ENCODE measurements around the gene POR.

POR gene

DNA sequence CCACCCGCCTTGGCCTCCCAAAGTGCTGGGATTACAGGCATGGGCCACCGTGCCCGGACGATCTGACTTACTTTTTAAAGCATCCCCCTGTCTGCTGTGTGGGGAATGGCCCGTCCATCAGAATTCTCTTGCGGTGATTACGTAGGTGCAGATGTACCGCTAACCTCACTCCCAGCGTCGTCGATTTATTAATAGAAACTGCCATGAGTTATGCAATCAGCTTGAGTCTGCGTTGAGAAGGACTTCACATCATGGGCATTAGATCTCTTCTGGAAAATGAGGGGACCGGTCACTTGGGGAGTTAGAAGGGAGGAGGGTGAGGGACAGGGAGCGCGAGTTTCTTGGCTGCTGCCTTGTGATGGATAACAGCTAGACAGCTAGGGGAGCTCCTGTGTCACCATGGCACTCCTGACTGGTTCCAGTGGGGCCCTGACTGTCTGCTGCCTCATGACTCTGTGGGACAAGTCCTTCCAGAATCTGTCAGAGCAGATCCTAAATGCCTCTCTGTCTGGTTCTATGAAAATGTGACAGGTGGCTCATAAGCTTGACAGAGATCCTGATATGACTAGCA is 35.2 kb downstream of the POR start:
- no peak for DNase-seq (ENCODE audit: extremely low read depth in 1 of 2, low read depth in 1 of 2)

DNA sequence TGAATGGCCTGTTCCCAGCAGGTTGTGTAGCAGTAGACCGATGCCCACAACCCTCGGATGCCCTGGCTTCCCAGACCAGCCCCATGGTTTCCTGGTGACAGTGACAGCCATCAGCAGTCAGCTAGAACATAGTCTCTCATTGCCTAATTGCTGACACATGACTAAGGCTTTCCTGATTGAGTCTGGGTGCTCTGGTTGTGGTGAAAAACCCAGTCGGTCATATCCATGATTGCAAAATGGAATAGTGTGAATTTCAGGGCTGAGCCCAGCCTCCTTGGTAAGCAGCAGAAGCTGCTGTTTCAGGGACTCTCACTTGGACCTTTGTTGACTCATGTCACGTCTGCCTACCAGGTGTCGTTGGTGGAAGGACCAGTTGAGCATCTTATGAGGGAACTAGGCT is 36.6 kb downstream of the POR start:
- DNase-seq (ENCODE audit: extremely low read depth in 1 of 2, low read depth in 1 of 2), result no peak

DNA sequence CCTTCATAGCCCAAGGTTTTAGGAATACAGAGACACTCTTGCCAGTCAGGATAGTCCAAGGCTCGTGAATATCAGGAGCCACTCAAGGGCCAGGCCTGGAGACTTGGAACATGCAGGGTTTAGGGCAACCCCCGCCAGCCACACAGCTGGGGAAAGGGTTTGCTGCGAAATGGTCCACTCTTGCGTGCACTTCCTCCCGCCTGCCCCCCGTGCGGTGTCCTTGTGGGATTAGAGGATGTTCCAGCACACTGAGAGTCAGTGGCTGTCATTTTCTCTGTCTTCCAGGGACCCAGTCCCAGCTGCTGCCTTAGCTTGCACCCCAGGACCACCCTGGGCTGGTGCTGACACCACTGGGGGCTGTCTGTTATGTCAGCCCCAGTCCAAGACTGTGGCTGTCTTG is 38.5 kb downstream of the POR start:
- DNase-seq (ENCODE audit: extremely low read depth in 1 of 2, low read depth in 1 of 2), result no peak

DNA sequence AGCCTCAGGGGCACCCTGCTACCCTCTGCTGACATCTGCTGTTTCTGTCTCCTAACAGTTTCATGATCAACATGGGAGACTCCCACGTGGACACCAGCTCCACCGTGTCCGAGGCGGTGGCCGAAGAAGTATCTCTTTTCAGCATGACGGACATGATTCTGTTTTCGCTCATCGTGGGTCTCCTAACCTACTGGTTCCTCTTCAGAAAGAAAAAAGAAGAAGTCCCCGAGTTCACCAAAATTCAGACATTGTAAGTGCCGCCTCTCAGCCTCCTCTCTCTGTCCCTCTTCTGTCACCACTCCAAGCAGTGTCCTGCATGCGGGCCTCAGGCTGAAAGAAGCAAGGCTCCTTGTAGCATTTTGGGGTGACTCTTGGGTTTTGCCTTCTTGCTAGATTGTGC is 39.0 kb downstream of the POR start:
- no peak for DNase-seq (ENCODE audit: extremely low read depth in 1 of 2, low read depth in 1 of 2)

DNA sequence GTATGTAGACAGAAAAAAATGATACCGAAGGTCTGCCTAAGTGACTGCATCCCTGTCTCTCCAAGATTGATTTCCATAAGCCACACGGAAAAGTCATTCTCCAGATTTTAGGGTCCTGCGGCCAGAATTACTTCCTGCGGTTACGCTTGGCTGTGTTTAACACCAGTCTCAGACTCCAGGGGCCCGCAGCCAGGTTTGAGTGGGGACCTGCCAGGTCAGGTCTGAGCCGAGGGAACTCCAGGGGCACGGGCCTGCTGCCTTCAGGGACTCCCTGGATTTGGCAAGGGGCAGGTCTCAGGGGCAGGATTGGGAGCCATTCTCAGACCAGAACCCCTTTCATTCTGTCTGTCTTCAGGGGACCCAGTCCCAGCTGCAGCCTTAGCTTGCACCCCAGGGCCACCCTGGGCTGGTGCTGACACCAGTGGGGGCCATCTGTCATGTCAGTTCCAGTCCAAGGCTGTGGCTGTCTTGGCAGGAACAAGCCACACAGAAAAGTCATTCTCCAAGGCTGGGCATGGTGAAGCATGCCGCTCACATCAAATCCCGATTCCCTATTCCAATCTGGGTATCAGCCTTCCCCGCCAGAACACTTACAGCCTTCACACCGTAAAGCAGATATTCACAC is 40.5 kb downstream of the POR start:
- no peak for DNase-seq (ENCODE audit: extremely low read depth in 1 of 2, low read depth in 1 of 2)

DNA sequence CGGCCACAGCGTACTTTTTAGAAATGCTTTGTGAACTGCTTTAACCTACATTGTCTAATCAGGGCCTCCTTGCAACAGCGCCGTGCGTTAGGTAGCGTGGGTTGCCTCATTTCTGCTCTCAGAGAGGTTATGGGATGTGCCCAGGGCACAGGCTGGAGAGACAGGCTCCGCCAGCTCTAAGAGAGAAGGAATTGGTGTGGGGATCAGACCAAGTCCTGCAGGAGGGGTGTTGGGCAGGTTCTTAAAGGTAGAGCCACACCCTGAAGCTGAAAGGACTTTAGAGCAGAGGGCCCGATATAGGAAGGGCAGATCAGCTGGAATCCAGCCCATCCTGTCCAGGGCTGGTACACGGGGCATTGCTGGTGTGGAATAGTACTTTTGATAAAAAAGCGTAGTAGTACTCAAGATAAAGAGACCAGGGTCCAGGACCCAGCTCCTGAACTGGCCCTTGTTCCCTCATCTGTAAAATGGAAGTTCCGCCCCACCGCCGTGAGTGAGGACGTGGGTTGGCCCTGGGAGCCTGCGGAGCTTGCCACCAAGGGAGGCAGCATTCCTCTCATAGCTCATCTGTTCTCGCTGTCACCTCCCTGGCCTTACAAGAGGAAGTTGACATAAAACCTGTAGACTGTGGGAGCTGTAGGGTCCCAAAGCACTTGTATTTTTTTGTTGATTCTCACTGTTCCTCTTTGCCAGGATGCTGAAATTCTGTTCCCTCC is 42.2 kb downstream of the POR start:
- DNase-seq (ENCODE audit: extremely low read depth in 1 of 2, low read depth in 1 of 2), result no peak

DNA sequence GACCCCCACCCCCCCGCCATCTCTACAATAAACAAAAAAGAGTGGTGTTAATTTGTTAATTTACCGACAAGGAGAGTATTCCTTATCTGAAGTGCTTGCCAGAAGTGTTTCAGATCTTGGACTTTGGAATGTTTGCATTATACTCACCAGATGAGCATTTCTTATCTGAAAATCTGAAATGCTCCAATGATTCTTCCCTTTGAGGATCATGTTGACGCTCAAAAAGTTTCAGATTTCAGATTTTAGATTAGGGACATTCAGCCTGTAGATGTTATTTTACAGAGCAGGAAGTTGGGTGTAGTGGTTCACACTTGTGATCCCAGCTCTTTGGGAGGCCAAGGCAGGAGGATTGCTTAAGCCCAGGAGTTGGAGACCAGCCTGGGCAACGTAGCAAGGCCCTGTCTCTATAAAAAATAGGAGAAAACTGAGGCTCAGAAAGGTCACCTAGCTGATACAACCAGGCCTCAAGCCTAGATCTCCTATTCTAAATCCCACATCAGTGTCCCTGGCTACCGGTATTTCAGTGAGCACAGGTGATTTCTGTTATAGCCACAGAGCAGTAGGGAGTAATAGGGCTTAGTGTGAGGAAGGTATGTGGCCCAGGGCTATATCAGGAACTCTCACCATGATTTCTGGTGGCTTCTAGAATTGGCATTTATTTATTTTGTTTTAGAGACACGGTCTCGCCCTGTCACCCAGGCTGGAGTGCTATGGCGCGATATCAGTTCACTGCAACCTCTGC is 44.0 kb downstream of the POR start:
- no peak for DNase-seq (ENCODE audit: extremely low read depth in 1 of 2, low read depth in 1 of 2)

DNA sequence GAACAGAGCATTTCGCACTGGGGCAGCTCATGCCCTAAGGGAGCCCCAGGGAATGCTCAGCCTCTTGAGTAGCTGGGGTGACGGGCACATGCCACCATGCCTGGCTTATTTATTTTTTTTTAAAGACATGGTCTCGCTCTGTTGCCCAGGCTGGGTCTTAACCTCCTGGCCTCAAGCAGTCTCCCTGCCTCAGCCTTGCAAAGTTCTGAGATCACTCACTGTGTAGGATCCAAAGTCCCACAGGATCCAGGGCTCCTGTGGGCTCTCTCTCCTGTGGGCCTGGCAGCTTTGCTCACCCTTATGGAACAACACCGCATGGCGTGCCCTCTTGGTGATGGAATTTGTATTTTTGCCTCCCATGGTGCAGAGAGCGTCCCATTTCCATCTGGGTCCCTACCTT is 45.4 kb downstream of the POR start:
- no peak for DNase-seq (ENCODE audit: extremely low read depth in 1 of 2, low read depth in 1 of 2)

DNA sequence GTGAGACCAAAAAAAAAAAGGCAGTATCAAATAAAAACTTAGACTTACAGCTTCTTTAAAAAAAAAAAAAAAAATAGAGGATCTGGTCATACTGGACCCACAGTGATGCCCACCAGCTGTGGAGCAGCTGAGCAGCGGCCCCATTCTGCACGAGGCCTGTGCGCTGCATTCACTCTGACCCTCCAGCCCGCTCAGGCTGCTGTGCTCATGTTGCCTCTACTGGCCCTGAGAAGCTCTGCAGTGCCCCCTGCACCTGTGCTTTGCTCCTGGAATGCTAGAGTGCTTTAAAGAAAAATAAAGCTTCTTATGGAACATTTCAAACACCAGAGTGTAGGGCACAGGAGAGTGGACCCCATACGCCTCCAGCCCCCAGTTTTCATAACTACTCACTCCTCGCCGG is 46.3 kb downstream of the POR start:
- DNase-seq (ENCODE audit: extremely low read depth in 1 of 2, low read depth in 1 of 2), result no peak

DNA sequence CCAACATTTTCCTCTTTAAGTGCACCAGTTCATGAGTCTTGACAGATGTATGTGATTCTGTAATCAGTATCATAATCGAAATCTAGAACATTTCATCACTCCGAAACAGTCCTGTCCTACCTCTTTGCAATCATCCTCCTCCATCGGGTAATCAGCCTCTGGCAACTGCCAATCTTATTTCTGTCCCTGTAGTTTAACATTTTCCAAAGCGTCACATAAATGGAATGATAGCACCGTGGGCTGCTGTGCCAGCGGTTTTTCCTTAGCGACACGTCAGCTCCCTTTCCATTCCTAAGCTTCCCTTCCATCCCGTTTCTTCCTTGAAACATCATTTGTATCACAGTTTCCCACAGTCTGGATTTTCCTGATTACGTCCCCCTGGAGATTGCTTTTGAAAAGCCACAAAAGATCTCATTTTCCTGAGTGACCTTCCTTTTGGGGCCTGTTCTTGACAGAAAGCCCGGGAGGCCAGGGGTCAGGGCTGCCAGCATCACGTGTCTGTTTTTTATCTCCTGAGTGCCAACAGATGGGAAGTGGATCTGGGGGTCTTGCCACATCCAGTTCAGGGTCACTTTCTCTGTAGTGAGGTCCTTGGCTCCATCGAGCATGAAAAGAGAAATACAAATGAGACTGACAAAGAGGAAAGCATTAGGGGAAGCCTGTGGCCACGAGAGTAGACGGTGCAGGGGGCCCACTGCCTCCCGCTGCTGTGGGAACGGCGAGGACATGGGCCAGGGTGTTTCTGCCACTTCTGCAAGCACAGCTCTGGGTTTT is 47.8 kb downstream of the POR start:
- no peak for DNase-seq (ENCODE audit: extremely low read depth in 1 of 2, low read depth in 1 of 2)

DNA sequence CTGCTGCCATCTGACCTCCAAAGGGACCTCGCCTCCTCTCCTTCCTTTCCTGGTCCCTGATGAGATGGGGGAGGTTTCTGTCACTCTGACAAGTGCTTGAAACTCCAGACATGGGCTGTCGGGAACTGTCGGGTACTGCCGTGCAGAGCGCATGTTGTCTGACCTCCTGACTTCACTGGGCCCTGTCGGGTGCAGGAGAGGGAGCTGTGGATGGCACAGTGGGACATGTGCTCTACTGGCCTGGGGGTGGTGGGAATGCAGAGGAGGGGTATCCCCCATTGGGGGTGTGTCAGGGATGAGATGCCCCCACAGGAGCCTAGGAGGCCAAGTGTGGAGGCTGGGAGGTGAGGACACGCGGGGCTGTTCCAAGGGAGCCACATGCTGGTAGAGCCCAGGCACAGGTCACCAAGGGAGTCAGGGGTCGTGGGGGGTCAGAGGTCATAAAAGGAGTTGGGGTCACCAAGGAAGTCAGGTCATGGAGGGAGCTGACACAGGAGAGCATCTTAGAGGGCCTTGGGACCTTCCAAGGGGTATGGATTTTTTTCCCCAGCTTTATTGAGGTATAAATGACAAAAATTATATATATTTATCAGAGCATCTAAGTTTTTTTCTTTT is 48.5 kb downstream of the POR start:
- no peak for DNase-seq (ENCODE audit: extremely low read depth in 1 of 2, low read depth in 1 of 2)

DNA sequence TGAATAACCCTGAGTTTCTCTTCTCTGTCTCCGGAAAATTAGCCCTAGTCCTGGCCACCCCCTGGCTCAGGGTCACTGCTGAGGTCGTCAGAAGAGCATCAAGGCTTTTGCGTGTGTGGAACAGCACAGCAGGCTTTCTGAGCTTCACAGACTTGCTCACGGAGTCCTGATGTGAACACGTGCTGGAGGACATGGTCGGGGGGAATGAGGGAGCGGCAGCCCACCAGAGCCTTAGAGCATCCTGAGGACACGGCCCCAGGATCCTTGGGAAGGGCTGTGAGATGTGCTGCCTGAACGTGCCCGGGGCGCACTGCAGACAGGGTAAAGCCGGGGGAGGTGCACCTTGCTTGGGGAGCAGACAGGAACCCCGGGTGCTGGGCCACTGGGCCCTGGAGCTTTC is 50.7 kb downstream of the POR start:
- no peak for DNase-seq (ENCODE audit: extremely low read depth in 1 of 2, low read depth in 1 of 2)

DNA sequence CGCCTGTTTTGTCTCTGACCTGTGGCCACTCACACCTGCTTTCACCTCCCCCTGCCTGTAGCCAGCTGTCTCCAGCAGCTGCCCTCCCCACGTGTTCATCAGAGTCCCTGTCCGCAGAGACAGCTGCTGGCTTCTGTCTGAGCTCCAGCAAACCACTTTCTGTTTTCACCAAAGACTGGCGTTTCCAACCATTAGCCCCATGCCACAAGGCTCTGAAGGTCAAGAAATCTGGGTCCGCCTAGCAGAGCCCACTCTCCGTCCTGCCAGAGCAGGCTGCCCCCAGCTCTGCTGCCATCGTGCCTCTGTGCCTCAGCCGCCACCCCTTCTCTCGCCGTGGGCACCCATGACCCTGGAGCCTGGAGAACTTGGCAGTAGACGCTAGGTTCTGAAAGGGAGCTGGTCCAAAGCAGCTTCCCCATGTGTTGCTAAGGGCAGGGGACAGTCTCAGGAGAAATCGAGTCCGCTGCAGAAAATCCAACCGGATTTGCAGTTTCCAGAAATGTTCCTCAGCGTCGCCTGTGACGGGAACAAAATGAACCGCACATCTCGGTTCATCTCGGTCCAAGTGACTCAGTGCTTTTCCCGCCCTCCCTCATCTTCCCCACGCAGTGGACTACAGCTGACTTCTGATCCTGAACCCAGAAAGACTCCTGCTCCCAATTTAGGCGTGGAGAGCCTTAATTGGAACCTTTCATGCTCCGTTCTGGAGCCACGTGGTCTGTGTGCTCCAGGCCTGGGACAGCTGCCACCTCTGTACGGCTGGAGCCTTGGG is 51.4 kb downstream of the POR start:
- DNase-seq (ENCODE audit: extremely low read depth in 1 of 2, low read depth in 1 of 2), result no peak

DNA sequence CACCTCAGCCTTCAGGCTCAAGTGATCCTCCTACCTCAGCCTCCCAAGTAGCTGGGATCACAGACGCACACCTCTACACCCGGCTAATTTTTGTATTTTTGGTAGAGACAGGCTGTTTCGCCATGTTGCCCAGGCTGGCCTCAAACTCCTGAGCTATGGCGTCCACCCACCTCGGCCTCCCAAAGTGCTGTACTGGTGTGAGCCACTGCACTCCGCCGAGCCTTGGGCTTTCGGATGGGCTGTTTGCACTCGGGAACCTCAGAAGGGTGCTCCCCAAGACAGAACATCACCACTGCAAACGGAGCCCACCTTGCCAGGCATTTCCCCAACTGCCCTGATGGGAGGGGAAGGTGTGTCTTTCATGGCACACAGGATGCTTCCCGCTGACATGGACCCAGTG is 52.1 kb downstream of the POR start:
- DNase-seq (ENCODE audit: extremely low read depth in 1 of 2, low read depth in 1 of 2), result no peak

DNA sequence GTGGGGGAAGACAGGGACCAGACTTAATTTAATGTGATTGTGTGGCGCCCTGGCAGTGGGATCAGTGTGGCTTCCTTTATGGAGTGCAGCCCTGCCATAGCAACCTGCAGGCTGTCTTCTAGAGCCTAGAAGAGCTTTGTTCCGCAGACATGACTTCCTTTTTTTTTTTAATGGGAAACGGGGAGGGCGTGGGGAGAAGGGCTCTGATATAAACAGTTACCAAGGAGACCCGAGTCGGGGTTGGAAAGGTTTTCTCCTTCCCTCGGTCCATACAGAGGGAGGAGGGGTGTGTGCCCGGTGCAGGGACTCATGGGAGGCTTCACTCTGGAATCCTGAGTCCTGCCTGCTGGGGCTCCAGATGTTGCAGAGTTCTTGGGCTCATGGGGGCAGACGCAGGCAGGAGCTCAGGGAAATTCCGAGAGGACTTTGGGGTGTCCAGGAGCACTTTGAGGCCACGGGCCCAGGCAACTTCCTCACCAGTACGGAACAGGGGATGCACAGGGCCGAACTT is 52.6 kb downstream of the POR start:
- no peak for DNase-seq (ENCODE audit: extremely low read depth in 1 of 2, low read depth in 1 of 2)

DNA sequence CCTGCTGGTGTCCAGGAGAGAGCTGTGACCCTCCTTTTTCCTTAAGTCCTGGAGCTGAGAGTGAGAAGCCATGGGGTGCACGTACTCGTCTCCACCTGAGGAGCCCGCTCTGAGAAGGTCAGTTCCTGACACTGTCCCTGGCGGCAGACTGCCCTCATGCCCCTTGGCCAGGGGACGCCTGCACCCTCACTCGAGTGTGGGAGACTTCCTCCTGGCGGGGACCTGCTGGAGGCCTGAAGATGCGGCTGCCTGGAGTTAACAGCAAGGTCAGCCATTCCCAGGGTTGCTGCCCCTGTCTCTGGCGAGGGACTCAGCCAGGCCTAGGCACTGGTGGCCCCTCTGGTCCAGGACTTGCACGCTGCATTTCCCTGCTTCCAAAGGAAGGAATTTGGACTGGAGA is 53.1 kb downstream of the POR start:
- no peak for DNase-seq (ENCODE audit: extremely low read depth in 1 of 2, low read depth in 1 of 2)

DNA sequence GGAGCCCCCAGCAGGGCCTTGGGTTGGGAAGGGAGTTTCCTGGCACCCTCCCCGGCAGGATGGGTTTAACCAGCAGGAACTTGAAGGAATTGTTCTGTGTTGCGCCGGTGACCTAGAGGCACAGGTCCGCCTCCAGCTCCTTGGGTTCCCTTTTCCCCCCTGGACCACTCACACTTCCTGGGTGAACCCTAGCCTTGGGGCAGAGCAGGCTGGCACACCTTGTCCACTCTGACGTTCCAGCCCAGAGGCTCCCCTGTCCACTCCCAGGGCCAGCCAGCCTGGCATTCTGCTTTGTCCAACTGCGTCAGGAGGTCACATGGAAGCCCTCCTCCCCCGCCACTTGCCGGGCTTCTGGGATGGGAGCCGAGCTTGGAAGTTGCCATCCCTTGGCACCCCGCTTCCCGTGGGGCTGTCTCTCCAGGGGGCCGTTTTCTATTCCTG is 53.6 kb downstream of the POR start:
- no peak for DNase-seq (ENCODE audit: extremely low read depth in 1 of 2, low read depth in 1 of 2)

DNA sequence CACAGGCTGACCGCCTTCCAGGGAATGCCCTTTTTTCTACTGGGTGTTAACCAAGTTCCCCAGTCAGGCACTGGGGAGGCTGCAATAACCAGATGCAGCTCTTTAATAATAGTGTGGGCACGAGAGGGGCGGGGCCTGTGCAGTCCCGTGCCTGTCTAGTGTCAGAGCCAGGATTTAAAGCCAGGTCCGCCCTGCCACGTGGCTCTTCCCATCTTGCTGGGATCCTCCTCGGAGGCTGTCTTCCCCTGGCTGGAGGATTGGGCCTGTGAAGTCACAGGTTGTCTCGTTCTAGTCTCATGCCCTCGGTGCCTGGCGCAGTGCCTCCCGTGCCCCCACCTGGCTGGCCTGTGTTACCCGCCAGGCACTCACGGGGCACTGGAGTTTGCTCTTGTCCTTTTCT is 54.2 kb downstream of the POR start:
- no peak for DNase-seq (ENCODE audit: extremely low read depth in 1 of 2, low read depth in 1 of 2)

DNA sequence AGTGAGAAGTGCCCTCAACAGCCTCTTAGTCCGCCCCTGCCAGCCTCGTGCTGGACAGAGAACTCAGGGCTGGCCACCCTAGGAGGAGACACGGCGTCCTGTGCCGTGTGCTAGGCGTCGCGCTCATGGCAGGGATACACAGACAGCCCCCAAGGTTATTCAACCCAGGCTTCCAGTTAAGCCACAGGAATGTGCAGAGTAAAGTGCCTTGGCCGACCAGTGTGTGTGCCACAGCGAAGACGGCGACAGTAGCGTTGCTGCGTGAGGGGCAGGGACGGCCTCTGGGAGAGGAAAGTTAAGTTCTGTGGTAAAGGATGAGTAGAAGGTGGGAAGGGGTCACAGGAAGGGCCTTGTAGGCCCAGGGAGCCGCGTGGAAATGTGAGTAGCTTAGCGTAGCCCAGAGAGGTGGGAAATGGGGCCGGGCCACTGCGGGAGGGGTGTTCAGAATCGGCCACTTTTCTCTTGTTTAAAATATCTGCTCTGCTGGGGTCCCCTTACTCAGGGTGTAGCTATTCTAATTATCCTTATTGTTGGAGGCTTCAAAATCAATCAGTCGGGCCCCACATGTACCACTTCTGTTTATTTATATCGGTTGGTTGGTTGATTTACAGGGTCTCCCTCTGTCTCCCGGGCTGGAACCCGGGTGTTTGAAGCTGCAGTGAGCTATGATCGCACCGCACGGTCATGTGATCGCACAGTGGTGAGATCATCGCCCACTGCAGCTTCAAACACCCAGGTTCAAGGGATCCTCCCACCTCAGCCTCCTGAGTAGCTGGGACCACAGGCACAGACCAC is 54.9 kb downstream of the POR start:
- no peak for DNase-seq (ENCODE audit: extremely low read depth in 1 of 2, low read depth in 1 of 2)

Measured in activated CD8-positive, alpha-beta memory T cell treated with anti-CD3 and anti-CD28 coated beads for 1 hour (primary cell).